CD14-positive monocyte (primary cell): Measurements from ENCODE around the gene SETSIP. TPM values are rescaled to one million over a fixed set of nuclear protein-coding genes. Genes with fewer than 3 reads are reported as not detected.
"Not testable (repeated sequence)": the region's sequence is repeated elsewhere in the genome, so short reads cannot be mapped to it uniquely, and the experiment has no call there.

Experiments
- DNase-seq, 3 donors: peaks; one replicate each; pipeline ENCODE4 v3.0.0-alpha.2; 2011 to 2022
- H2AFZ ChIP-seq: 2 replicates; pipeline ENCODE4 v1.6.0; 2012; ENCODE audit warnings: mild to moderate bottlenecking, low read depth, low read length, inconsistent platforms; ENCODE audit not compliant: insufficient read depth, poor library complexity, severe bottlenecking
- H3K27ac ChIP-seq, 2 donors: 1 replicate in 1 of 2; 2 replicates in 1 of 2; pipeline ENCODE4 v1.5.1; 2012 to 2013; ENCODE audit warnings: low read length in 2 of 2, control low read depth in 1 of 2, inconsistent platforms in 1 of 2, low read depth in 1 of 2, mild to moderate bottlenecking in 1 of 2
- H3K27me3 ChIP-seq, 2 donors: one replicate each; pipeline versions ENCODE4 v1.6.0 to v1.6.1; 2011 to 2013; ENCODE audit warnings: low read length in 2 of 2; ENCODE audit not compliant: control insufficient read depth in 2 of 2, insufficient read depth in 2 of 2
- H3K36me3 ChIP-seq, 2 donors: replicated peaks in 1 of 2; 1 replicate in 1 of 2; 2 replicates in 1 of 2; pipeline versions ENCODE4 v1.5.1 to v1.6.1; 2012 to 2013; ENCODE audit warnings: low read length in 2 of 2, control low read depth in 1 of 2, inconsistent platforms in 1 of 2, mild to moderate bottlenecking in 1 of 2; ENCODE audit not compliant: insufficient read depth in 2 of 2, control insufficient read depth in 1 of 2
- H3K4me1 ChIP-seq, 2 donors: 1 replicate in 1 of 2; 2 replicates in 1 of 2; pipeline versions ENCODE4 v1.5.1 to v1.6.1; 2012 to 2013; ENCODE audit warnings: low read length in 2 of 2, control low read depth in 1 of 2, inconsistent platforms in 1 of 2, mild to moderate bottlenecking in 1 of 2, moderate library complexity in 1 of 2; ENCODE audit not compliant: insufficient read depth in 2 of 2, control insufficient read depth in 1 of 2
- H3K4me2 ChIP-seq: replicated peaks from 2 replicates; pipeline ENCODE3; 2012; ENCODE audit warnings: low read length, moderate library complexity, mild to moderate bottlenecking; ENCODE audit not compliant: poor library complexity, severe bottlenecking; ENCODE audit errors: extremely low read depth
- H3K4me3 ChIP-seq, 3 experiments: fragments of 200-600 bp in 1 of 3; sonication (generic) in 1 of 3; replicated peaks in 1 of 3; 1 replicate in 2 of 3; 2 replicates in 1 of 3; pipeline ENCODE4 v1.5.1; 2011 to 2013; ENCODE audit warnings: low read length in 3 of 3, mild to moderate bottlenecking in 3 of 3, control low read depth in 2 of 3, low read depth in 2 of 3, inconsistent platforms in 1 of 3, moderate library complexity in 1 of 3
- H3K79me2 ChIP-seq: 2 replicates; pipeline ENCODE4 v1.6.0; 2012; ENCODE audit warnings: mild to moderate bottlenecking, control low read depth, inconsistent platforms, low read length, moderate library complexity; ENCODE audit not compliant: insufficient read depth
- H3K9ac ChIP-seq: 2 replicates; pipeline ENCODE4 v1.6.0; 2017; ENCODE audit warnings: low read length, mild to moderate bottlenecking; ENCODE audit not compliant: insufficient read depth, poor library complexity, severe bottlenecking
- H3K9me3 ChIP-seq, 2 donors: replicated peaks in 1 of 2; 1 replicate in 1 of 2; 2 replicates in 1 of 2; pipeline versions ENCODE4 v1.5.1 to v1.6.1; 2012 to 2013; ENCODE audit warnings: low read length in 2 of 2, control low read depth in 1 of 2; ENCODE audit not compliant: control insufficient read depth in 1 of 2, insufficient read depth in 1 of 2
- H4K20me1 ChIP-seq: 2 replicates; pipeline ENCODE4 v1.6.0; 2012; ENCODE audit warnings: mild to moderate bottlenecking, low read length, control low read depth, moderate library complexity; ENCODE audit not compliant: insufficient read depth
- H3K27ac Mint-ChIP-seq, 7 donors: one replicate each; pipeline ENCODE4 v1.8.0; 2020; ENCODE audit warnings: mild to moderate bottlenecking in 7 of 7, mixed read lengths in 7 of 7, moderate library complexity in 6 of 7, inconsistent platforms in 2 of 7
- H3K27me3 Mint-ChIP-seq, 3 donors: one replicate each; pipeline ENCODE4 v1.8.0; 2021 to 2022; ENCODE audit warnings: low read depth in 3 of 3, mild to moderate bottlenecking in 3 of 3, mixed read lengths in 3 of 3, moderate library complexity in 3 of 3, inconsistent platforms in 1 of 3
- H3K36me3 Mint-ChIP-seq, 2 donors: one replicate each; pipeline ENCODE4 v1.8.0; 2020; ENCODE audit warnings: mixed read lengths in 2 of 2, inconsistent platforms in 1 of 2, mild to moderate bottlenecking in 1 of 2
- H3K4me1 Mint-ChIP-seq: one replicate; pipeline ENCODE4 v1.8.0; 2020; ENCODE audit warnings: mild to moderate bottlenecking, mixed read lengths
- H3K4me3 Mint-ChIP-seq, 2 donors: one replicate each; pipeline ENCODE4 v1.8.0; 2020; ENCODE audit warnings: mild to moderate bottlenecking in 2 of 2, mixed read lengths in 2 of 2, moderate library complexity in 1 of 2
- H3K9me3 Mint-ChIP-seq, 7 donors: one replicate each; pipeline ENCODE4 v1.8.0; 2020 to 2022; ENCODE audit warnings: mixed read lengths in 7 of 7, mild to moderate bottlenecking in 6 of 7, moderate library complexity in 6 of 7, inconsistent platforms in 2 of 7
- CTCF ChIP-seq: fragments of 200-600 bp; IDR thresholded peaks from one replicate; pipeline ENCODE4 v1.8.0; 2022; ENCODE audit warnings: antibody characterized with exemption, mild to moderate bottlenecking
- WGBS: methylation state at CpG from one replicate; pipeline ENCODE4 v1.1.5; 2013; ENCODE audit warnings: missing lambda C conversion rate; ENCODE audit not compliant: insufficient coverage; 5-methylcytosine and 5-hydroxymethylcytosine counted together
- intact Hi-C, 2 donors: fragments of 100-400 bp; cut with micrococcal nuclease; formaldehyde crosslinking; loops; one replicate each; pipeline versions ENCODE4 v1.15.0 to v1.15.1; 2023
- polyA plus RNA-seq, 3 donors: library from polyadenylated mRNA; depleted of rRNA in 1 of 3; unstranded in 2 of 3; stranded (reverse) in 1 of 3; fragments of 300-500 nt in 2 of 3; fragments of >200 nt in 1 of 3; fragmentation: Illumina TruSeq in 2 of 3; gene quantifications; 1 replicate in 2 of 3; 2 replicates in 1 of 3; pipeline ENCODE4 v1.2.3, GENCODE V29; 2012 to 2021

The SETSIP gene
- polyA plus RNA-seq, 3 donors: not detected

GRCh38 chr1:92076363-92076762, 1.2 kb upstream of the SETSIP start:
- Histone ChIP-seq H3K79me2 (no peaks in the 10 kb centered on the region), H3K36me3 (no peaks in the 10 kb centered on the region), H3K9ac (no peak overlapping the region), H2AFZ (no peak overlapping the region), H3K4me1 (peaks cover 8 to 10% of the 10 kb centered on the region in 2 donors), H3K9me3 (no peaks in the 10 kb centered on the region), H3K27me3 (no peaks in the 10 kb centered on the region), H4K20me1 (no peaks in the 10 kb centered on the region), H3K4me2 (no peak overlapping the region), H3K4me3 (no peak overlapping the region), H3K27ac (no peak overlapping the region)
- Mint-ChIP-seq H3K9me3 (no peaks in the 10 kb centered on the region), H3K4me1 (peaks cover 10% of the 10 kb centered on the region), H3K4me3 (no peak overlapping the region), H3K36me3 (no peaks in the 10 kb centered on the region), H3K27ac (no peak overlapping the region), H3K27me3 (peaks cover 0 to 6% (median 2%) of the 10 kb centered on the region in 3 donors)
- TF ChIP-seq CTCF: no peak
- DNase-seq: no peak
- no CpG with 5 or more reads among the region's 5 CpGs for WGBS
- intact Hi-C loops: no loop called here

- H3K27ac Mint-ChIP-seq, H3K36me3 Mint-ChIP-seq, H3K4me1 ChIP-seq, H3K4me1 Mint-ChIP-seq, H3K79me2 ChIP-seq, H3K27me3 ChIP-seq, H4K20me1 ChIP-seq, H3K9ac ChIP-seq, H3K36me3 ChIP-seq, H3K27ac ChIP-seq, H3K9me3 ChIP-seq, H2AFZ ChIP-seq, intact Hi-C loops, H3K4me2 ChIP-seq, H3K4me3 Mint-ChIP-seq, H3K4me3 ChIP-seq, H3K27me3 Mint-ChIP-seq, DNase-seq, H3K9me3 Mint-ChIP-seq: not testable (repeated sequence)
These were observed 765 bp downstream of the SETSIP start for GRCh38 chr1:92074446-92074845.
